ENCODE measurements around the gene TRIM68.

Gene TRIM68

DNA sequence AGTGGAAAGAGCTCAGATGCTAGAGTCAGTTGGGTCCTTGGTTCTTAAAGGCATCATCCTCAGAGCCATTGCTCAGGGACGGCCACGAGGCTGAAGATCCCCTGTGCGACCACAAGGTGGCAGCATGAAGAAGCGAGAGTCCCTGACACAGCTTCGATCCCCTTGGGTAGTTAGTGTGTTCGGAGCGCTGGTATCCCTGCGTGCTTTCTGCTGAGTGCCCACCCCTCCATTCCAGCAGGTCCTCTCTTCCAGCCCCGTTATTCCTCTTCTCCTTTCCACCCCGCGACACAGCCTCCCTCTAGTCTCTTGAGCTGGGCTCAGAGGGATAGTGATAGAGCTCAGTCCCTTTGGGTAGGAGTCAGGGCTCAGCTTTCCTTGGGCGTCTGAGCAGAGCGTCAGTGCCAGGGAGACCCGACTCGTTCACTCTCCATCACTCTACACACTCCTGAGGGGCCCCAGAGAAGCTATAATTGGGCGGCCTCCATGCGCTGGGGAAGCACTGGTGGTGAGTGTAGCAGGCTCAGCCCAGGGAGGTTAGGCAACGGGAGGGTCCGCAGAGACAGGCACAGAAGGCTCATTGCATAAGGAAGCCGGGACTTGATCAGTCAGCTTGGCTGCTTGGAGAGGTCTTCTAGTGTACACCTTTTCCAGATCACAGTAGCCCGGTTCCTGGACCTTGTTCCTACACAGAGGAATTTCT lies 29.1 kb upstream of the TRIM68 start, which contains the start of gene OR51D1:
Gene OR51D1 (plus strand): TSS at position 516 of the 700 bp plus-strand sequence. CDS start 2,314 bp downstream, outside the sequence.
- Histone ChIP-seq H3K9ac (ENCODE audit: low read length) (no peak within 1 kb of the TSS), H3K4me1 (ENCODE audit: control insufficient read depth, insufficient read depth, low read length) (no peaks in the 10 kb centered on the region), H3K4me3 (ENCODE audit: low read length) (no peak within 1 kb of the TSS), H3K27me3 (ENCODE audit: control insufficient read depth, insufficient read depth, low read length) (peaks cover 9% of the 10 kb centered on the region), H3K36me3 (ENCODE audit: control insufficient read depth, insufficient read depth, low read length) (no peaks in the 10 kb centered on the region), H3K9me3 (ENCODE audit: control insufficient read depth, low read length) (no peaks in the 10 kb centered on the region)

DNA sequence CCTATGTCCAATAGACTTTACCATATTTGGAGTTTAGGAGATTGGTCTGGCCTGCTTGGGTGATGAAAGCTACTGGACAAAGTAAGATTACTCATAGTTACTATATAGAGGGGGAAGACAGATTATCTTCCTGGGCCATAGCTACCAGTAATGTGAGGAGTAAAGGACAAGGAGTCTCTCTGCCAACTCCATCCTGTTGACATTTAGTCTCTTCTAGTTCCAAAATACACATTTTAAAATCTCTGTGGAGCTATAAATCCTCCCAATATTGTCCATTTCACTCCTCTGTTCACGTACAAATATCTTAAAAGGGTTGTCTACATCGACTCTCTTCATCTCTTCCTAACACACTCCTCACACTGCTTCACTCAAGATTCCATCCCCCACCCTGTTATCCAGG lies 28.1 kb upstream of the TRIM68 start:
- H3K27me3 ChIP-seq (ENCODE audit: control insufficient read depth, insufficient read depth, low read length) = peaks cover 9% of the 10 kb centered on the region

DNA sequence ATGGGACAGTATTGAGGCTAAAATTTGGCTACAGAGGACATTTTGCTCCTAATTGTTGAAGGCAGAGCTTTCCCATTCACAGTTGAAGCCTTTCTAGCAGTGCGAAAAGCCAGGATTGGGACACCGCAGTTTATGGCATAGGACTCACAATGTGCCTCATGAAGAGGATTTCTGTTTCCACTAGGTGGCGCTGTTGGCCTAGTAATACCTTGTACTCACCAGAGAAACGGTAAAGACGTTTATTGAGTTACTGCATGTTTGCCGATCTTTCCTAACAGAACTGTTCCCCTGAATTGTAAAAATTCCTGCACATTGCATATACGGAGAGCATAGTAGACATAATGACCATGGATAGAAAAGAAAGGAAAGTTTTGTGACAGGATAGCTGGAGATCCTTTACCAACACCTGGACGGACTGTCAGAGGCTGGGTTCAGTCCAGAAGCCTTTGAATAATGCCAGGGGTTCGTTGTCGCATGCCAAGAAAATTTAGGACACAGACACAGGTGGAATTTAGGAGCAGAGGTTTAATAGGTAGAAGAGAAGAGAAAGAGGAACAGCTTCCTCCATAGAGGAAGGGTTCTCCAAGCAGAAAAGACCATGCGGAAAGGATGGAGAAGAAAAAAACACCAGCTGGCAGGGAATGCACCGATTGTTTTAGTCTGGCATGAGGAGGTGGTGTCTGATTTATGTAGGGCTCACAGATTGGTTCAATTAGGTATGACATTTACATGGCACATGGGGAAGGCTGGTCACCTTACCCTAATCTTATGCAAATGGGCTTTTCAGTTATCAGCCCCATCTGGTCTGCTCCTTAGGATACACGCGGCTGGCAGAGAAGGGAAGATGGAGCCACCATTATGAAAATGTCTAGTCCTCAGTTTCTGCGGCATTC lies 18.4 kb upstream of the TRIM68 start:
- Histone ChIP-seq H3K4me3 (ENCODE audit: low read length) (no peak overlapping the region), H3K27me3 (ENCODE audit: control insufficient read depth, insufficient read depth, low read length) (no peaks in the 10 kb centered on the region), H3K9ac (ENCODE audit: low read length) (no peak overlapping the region), H3K36me3 (ENCODE audit: control insufficient read depth, insufficient read depth, low read length) (no peaks in the 10 kb centered on the region), H3K9me3 (ENCODE audit: control insufficient read depth, low read length) (no peaks in the 10 kb centered on the region), H3K4me1 (ENCODE audit: control insufficient read depth, insufficient read depth, low read length) (no peaks in the 10 kb centered on the region)

More for the DNA sequence above, 28.1 kb upstream of the TRIM68 start:
- no peak overlapping the region for H3K9ac ChIP-seq (ENCODE audit: low read length)
- no peaks in the 10 kb centered on the region for H3K9me3 ChIP-seq (ENCODE audit: control insufficient read depth, low read length)
- H3K36me3 ChIP-seq (ENCODE audit: control insufficient read depth, insufficient read depth, low read length) = no peaks in the 10 kb centered on the region
- no peak overlapping the region for H3K4me3 ChIP-seq (ENCODE audit: low read length)
- no peaks in the 10 kb centered on the region for H3K4me1 ChIP-seq (ENCODE audit: control insufficient read depth, insufficient read depth, low read length)

DNA sequence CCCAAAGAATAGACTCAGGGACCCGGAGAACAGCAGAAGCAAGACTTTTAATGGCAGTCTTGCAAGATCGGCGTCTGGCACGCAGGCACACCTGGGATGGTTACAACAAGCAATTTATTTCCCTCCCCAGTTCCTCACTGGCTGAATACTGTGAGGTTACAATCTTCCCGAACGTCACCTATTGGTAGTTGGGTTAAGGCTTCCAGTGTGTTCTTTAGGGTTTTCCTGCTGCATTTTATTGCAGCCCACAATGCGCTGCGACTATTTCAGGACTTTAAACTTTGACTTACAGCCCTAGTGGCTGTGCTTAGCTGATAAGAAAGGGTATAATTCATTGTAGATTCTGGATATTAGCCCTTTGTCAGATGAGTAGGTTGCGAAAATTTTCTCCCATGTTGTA lies 11.5 kb upstream of the TRIM68 start:
- no peaks in the 10 kb centered on the region for H3K4me1 ChIP-seq (ENCODE audit: control insufficient read depth, insufficient read depth, low read length)
- H3K9me3 ChIP-seq (ENCODE audit: control insufficient read depth, low read length) = no peaks in the 10 kb centered on the region
- peaks cover 4% of the 10 kb centered on the region for H3K27me3 ChIP-seq (ENCODE audit: control insufficient read depth, insufficient read depth, low read length)
- no peaks in the 10 kb centered on the region for H3K36me3 ChIP-seq (ENCODE audit: control insufficient read depth, insufficient read depth, low read length)
- no peak overlapping the region for H3K4me3 ChIP-seq (ENCODE audit: low read length)
- H3K9ac ChIP-seq (ENCODE audit: low read length) = no peak overlapping the region

DNA sequence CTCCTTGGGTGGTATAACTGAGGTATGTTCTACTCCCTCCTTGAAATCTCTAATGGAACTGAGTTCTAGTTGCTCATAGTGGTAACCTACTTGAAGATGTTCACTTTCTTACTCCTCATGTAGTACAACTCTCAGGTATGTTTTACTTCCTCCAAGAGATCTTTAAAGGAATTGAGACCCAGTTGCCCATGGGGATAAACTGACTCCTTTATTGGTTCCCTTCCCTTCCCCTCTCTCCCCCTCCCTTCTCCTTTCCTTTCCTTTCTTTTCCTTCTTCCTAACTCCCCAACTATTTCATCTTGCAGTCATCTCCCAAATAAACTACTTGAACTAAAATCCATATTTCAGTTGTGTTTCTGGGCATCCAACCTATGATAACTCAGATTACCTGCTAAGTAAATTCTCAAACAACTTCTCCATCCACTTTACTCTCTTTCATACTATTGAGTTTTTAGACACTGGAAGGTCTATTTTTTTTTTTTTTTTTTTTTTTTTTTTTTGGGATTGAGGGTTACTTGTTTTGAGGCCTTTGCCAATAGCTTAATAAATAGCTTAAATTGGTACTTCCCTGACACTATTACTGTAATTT lies 7.9 kb upstream of the TRIM68 start:
- Histone ChIP-seq H3K4me1 (ENCODE audit: control insufficient read depth, insufficient read depth, low read length) (no peaks in the 10 kb centered on the region), H3K36me3 (ENCODE audit: control insufficient read depth, insufficient read depth, low read length) (no peaks in the 10 kb centered on the region), H3K27me3 (ENCODE audit: control insufficient read depth, insufficient read depth, low read length) (peaks cover 4% of the 10 kb centered on the region), H3K9me3 (ENCODE audit: control insufficient read depth, low read length) (no peaks in the 10 kb centered on the region), H3K4me3 (ENCODE audit: low read length) (no peak overlapping the region), H3K9ac (ENCODE audit: low read length) (no peak overlapping the region)

DNA sequence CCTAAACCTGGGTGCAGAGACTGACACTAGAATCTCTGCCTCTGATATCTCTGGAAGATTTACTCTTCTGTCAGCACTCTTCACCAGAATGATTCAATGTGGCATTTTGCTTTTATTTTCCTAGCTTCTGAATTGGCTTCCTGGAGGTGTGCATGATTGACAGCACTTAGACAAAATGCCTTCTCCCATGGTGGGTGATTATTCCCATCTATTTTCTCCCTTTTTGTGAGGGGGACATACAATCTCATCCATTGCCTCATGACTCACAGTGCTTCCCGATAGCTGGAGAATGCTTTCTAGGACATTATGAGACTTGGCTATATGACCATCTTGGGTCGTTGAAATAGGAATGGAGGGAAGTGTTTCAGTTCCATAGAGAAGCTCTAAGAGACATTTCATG lies 4.0 kb upstream of the TRIM68 start:
- Histone ChIP-seq H3K4me3 (ENCODE audit: low read length) (no peak overlapping the region), H3K9ac (ENCODE audit: low read length) (no peak overlapping the region), H3K9me3 (ENCODE audit: control insufficient read depth, low read length) (no peaks in the 10 kb centered on the region), H3K36me3 (ENCODE audit: control insufficient read depth, insufficient read depth, low read length) (no peaks in the 10 kb centered on the region), H3K27me3 (ENCODE audit: control insufficient read depth, insufficient read depth, low read length) (no peaks in the 10 kb centered on the region), H3K4me1 (ENCODE audit: control insufficient read depth, insufficient read depth, low read length) (no peaks in the 10 kb centered on the region)

DNA sequence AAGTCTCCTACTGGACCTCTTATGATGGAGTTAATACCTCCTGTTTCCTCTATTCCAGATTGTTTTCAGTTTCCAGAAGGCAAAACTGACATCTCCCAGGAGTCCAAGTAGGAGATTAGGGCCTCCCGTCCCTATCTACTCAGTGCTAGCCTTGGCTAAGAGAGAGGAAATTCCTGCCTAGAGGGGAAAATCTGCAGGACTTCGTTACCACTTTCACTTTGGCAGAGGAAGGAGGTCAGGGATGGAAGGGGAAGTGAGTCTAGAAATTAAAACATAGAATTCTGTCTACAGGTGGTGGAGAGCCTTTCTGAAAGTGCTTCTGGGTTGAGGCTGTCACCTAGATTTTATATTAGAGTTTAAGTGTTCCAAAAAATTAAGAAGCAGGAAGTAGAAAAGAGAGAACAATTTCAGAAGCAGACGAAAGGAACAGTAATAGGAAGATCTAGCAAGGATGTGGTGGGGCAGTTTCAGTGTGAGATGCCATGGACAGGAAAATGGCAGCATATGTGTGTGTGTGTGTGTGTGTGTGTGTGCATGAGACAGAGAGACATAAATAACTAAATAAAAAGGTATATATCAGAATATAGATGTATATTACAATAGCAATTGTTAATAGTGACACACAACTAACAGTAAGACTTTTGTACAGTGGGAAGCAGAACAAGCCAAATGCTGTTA lies 2.4 kb upstream of the TRIM68 start:
- no peaks in the 10 kb centered on the region for H3K27me3 ChIP-seq (ENCODE audit: control insufficient read depth, insufficient read depth, low read length)
- no peaks in the 10 kb centered on the region for H3K9me3 ChIP-seq (ENCODE audit: control insufficient read depth, low read length)
- no peaks in the 10 kb centered on the region for H3K4me1 ChIP-seq (ENCODE audit: control insufficient read depth, insufficient read depth, low read length)
- no peaks in the 10 kb centered on the region for H3K36me3 ChIP-seq (ENCODE audit: control insufficient read depth, insufficient read depth, low read length)
- H3K4me3 ChIP-seq (ENCODE audit: low read length) = no peak overlapping the region
- H3K9ac ChIP-seq (ENCODE audit: low read length) = no peak overlapping the region

DNA sequence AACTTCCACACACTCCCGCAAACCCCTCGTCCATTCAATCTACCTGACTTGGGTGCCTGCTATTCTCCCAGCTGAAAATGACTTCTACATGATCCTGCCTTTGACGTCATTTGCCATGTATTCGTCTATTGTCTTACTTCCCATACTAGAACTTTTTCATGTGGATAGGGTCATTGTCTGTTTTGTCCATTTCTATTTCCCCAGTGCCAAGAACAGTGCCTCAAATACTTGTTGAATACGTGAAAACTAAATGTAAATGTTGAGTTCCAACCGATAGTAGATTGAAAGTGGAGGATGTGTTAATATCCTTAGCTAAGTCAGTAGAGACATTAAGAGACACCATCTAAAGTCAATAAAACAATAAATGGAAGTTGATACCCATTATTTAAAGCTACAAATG lies 935 bp downstream of the TRIM68 start:
- H3K36me3 ChIP-seq (ENCODE audit: control insufficient read depth, insufficient read depth, low read length) = no peaks in the 10 kb centered on the region
- H3K4me3 ChIP-seq (ENCODE audit: low read length) = peak overlapping the region; percentile 77
- H3K4me1 ChIP-seq (ENCODE audit: control insufficient read depth, insufficient read depth, low read length) = no peaks in the 10 kb centered on the region
- no peaks in the 10 kb centered on the region for H3K27me3 ChIP-seq (ENCODE audit: control insufficient read depth, insufficient read depth, low read length)
- no peaks in the 10 kb centered on the region for H3K9me3 ChIP-seq (ENCODE audit: control insufficient read depth, low read length)
- H3K9ac ChIP-seq (ENCODE audit: low read length) = peak overlapping the region; percentile 85

DNA sequence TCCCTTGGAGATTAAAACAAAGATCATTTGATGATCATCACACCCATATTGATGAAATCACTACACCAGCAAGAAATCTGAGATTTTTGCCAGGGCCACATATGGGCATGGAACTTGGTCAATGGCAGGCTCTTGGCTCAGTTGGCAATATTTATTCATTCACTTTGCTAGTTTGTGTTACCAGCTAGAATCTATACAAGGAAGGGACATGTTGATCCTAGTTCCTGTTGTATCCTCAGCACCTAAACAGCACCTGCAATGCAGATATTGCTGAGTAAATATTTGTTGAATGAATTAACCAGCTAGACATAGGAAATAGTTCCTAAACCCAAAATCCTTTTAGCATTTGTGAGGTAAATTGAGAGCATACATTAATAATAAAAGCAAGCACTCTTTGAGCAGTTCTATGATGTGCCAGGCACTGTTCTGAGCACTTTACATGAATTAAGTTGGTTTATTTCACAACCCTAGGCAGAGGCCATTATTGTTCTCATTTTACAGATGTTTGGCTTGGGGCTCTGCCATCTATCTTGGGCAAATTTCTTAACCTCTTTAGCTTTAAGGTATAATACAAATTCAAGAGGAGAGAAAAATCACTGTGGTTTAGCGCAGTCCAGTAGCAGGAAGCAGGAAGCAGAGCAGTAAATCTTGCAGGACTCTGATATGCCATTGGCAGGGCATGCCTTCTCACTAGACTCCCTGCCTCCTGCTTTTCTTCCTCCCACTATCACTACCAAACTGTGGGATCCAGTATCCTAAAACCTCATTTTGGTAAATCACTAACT lies 1.6 kb downstream of the TRIM68 start:
- Histone ChIP-seq H3K9me3 (ENCODE audit: control insufficient read depth, low read length) (no peaks in the 10 kb centered on the region), H3K9ac (ENCODE audit: low read length) (peak overlapping the region; percentile 85)

DNA sequence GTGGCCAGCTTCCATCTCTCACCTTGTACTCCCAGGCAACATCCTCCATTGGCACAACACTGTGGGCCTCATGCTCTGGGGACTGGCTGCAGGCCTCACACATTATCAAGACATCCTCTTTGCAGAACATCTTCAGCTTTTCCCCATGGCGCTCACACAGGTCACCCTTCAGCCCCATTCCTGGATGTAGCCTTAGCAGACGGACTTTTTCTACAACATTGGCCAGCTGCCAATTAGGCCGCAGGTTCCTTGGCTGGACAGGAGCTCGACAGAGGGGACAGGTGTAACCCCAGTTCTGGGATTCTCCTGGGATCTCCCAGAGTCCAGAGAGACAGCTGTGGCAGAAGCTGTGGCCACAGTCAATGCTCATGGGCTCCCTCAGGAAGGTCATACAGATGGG lies 3.0 kb downstream of the TRIM68 start:
- Histone ChIP-seq H3K4me1 (ENCODE audit: control insufficient read depth, insufficient read depth, low read length) (no peaks in the 10 kb centered on the region), H3K36me3 (ENCODE audit: control insufficient read depth, insufficient read depth, low read length) (no peaks in the 10 kb centered on the region), H3K4me3 (ENCODE audit: low read length) (no peak overlapping the region), H3K9ac (ENCODE audit: low read length) (no peak overlapping the region), H3K27me3 (ENCODE audit: control insufficient read depth, insufficient read depth, low read length) (no peaks in the 10 kb centered on the region), H3K9me3 (ENCODE audit: control insufficient read depth, low read length) (no peaks in the 10 kb centered on the region)

More for the DNA sequence above, 1.6 kb downstream of the TRIM68 start:
- no peaks in the 10 kb centered on the region for H3K36me3 ChIP-seq (ENCODE audit: control insufficient read depth, insufficient read depth, low read length)
- no peak overlapping the region for H3K4me3 ChIP-seq (ENCODE audit: low read length)
- H3K27me3 ChIP-seq (ENCODE audit: control insufficient read depth, insufficient read depth, low read length) = no peaks in the 10 kb centered on the region
- H3K4me1 ChIP-seq (ENCODE audit: control insufficient read depth, insufficient read depth, low read length) = no peaks in the 10 kb centered on the region

DNA sequence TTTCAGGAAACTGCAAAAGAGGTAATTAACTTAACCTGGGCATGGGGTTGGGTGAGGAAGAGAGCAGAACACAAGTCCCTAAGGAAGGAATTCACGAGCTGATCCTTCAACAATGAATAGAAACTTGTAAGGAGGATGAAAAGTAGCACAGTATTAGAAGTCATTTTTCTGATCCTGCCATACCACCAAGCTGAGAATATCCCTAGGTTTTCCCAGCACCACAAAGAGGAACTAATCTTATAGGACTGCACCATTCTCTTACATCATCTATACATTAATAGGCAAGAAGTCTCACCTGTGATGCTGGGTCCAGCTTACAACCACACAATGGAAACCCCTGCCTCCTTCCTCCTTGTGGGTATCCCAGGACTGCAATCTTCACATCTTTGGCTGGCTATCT lies 14.3 kb downstream of the TRIM68 start, which contains the start of gene OR52I1:
Gene OR52I1 (plus strand): TSS at position 301 of the 400 bp plus-strand sequence. CDS start 0 bp downstream, at position 301.
- Histone ChIP-seq H3K4me3 (ENCODE audit: low read length) (no peak within 1 kb of the TSS), H3K4me1 (ENCODE audit: control insufficient read depth, insufficient read depth, low read length) (no peaks in the 10 kb centered on the region)

More for the DNA sequence above, 14.3 kb downstream of the TRIM68 start, which contains the start of gene OR52I1:
- H3K9ac ChIP-seq (ENCODE audit: low read length) = no peak within 1 kb of the TSS
- H3K27me3 ChIP-seq (ENCODE audit: control insufficient read depth, insufficient read depth, low read length) = no peaks in the 10 kb centered on the region
- H3K9me3 ChIP-seq (ENCODE audit: control insufficient read depth, low read length) = no peaks in the 10 kb centered on the region
- H3K36me3 ChIP-seq (ENCODE audit: control insufficient read depth, insufficient read depth, low read length) = no peaks in the 10 kb centered on the region
